Prostate gland (tissue), 2 donors: ENCODE results near the gene SRRD. TPM values are rescaled to one million over a fixed set of nuclear protein-coding genes. Genes with fewer than 3 reads are reported as not detected.

ENCODE experiments used
- DNase-seq: peaks from one replicate; pipeline ENCODE4 v3.0.0-alpha.2; 2019; ENCODE audit warnings: low spot score
- H3K27ac ChIP-seq, 2 donors: fragments of 200-600 bp; sonication (generic); 2 replicates each; pipeline ENCODE4 v1.5.1; 2017 to 2019
- H3K27me3 ChIP-seq: fragments of 200-600 bp; sonication (generic); replicated peaks from 2 replicates; pipeline ENCODE4 v1.5.1; 2019; ENCODE audit not compliant: insufficient read depth
- H3K36me3 ChIP-seq, 2 donors: fragments of 200-600 bp; sonication (generic); 1 replicate in 1 of 2; 2 replicates in 1 of 2; pipeline versions ENCODE4 v1.5.1 to v1.8.1; 2017 to 2019
- H3K4me1 ChIP-seq: fragments of 200-600 bp; sonication (generic); replicated peaks from 2 replicates; pipeline ENCODE4 v1.5.1; 2019
- H3K4me3 ChIP-seq, 2 donors: fragments of 200-600 bp; sonication (generic); 2 replicates each; pipeline ENCODE4 v1.5.1; 2017 to 2019
- H3K9me3 ChIP-seq: fragments of 200-600 bp; sonication (generic); 2 replicates; pipeline ENCODE4 v1.5.1; 2017
- CTCF ChIP-seq, 4 experiments: fragments of 200-600 bp in 2 of 4; fragments of 450-650 bp in 2 of 4; sonication (generic) in 2 of 4; IDR thresholded peaks; 1 replicate in 3 of 4; 2 replicates in 1 of 4; pipeline ENCODE4 v1.5.1; 2016 to 2019; ENCODE audit warnings: antibody characterized with exemption in 4 of 4, mild to moderate bottlenecking in 2 of 4, moderate library complexity in 2 of 4
- POLR2A ChIP-seq: fragments of 450-650 bp; IDR thresholded peaks from one replicate; pipeline ENCODE4 v1.6.1; 2016; ENCODE audit warnings: antibody characterized with exemption, mild to moderate bottlenecking
- POLR2AphosphoS5 ChIP-seq: sonication (generic); formaldehyde crosslinking; IDR thresholded peaks from one replicate; pipeline ENCODE4 v1.6.1; 2017; ENCODE audit warnings: antibody characterized with exemption
- WGBS: methylation state at CpG from one replicate; pipeline ENCODE4 v1.1.5; 2018; 5-methylcytosine and 5-hydroxymethylcytosine counted together
- intact Hi-C: fragments of 100-400 bp; cut with DNase I; formaldehyde crosslinking; loops from one replicate; pipeline ENCODE4 v1.14.2; 2022
- total RNA-seq, 2 donors: library from RNA; depleted of rRNA; stranded (reverse); fragments of >200 nt; gene quantifications; one replicate each; pipeline ENCODE4 v1.1.0, GENCODE V29; 2016

The SRRD gene
- total RNA-seq, 2 donors from 2014 or later = 15.2 to 24.4 TPM

- intact Hi-C loops = no loop called here
- no peaks in the 10 kb centered on the region for H3K27me3 ChIP-seq
- no peak for TF ChIP-seq CTCF (IDR thresholded peaks at IDR 0.05)
- H3K9me3 ChIP-seq = no peaks in the 10 kb centered on the region
- no peak overlapping the region for H3K27ac ChIP-seq
- H3K36me3 ChIP-seq = peaks cover 32 to 45% of the 10 kb centered on the region in 2 donors
- H3K4me3 ChIP-seq = no peak overlapping the region
- no peaks in the 10 kb centered on the region for H3K4me1 ChIP-seq
- WGBS = 98% methylated on average over 2 of the region's 2 CpGs
- DNase-seq = no peak
Observed at GRCh38 chr22:26501996-26502395, 18.3 kb downstream of the SRRD start.

- DNase-seq = no peak
- Histone ChIP-seq H3K27me3 (no peaks in the 10 kb centered on the region), H3K36me3 (peaks cover 32 to 44% of the 10 kb centered on the region in 2 donors), H3K9me3 (no peaks in the 10 kb centered on the region), H3K27ac (no peak overlapping the region), H3K4me1 (no peaks in the 10 kb centered on the region), H3K4me3 (no peak overlapping the region)
- intact Hi-C loops = no loop called here
- TF ChIP-seq CTCF (IDR thresholded peaks at IDR 0.05) = peak in 3 of 4 experiments; percentile 20 to 50 (median 32)
- no peak for TF ChIP-seq POLR2AphosphoS5
- 33% methylated on average over 3 of the region's 3 CpGs for WGBS
Observed at GRCh38 chr22:26502688-26503561, 19.2 kb downstream of the SRRD start.

GRCh38 chr22:26503758-26504157, 20.1 kb downstream of the SRRD start:
- H3K9me3 ChIP-seq = no peaks in the 10 kb centered on the region
- intact Hi-C loops = no loop called here
- TF ChIP-seq POLR2A = no peak
- TF ChIP-seq POLR2AphosphoS5 = no peak
- TF ChIP-seq CTCF (IDR thresholded peaks at IDR 0.05) = no peak
- no peak for DNase-seq
- WGBS = 38% methylated on average over 1 of the region's 1 CpG
- no peak overlapping the region for H3K4me3 ChIP-seq
- no peaks in the 10 kb centered on the region for H3K27me3 ChIP-seq
- peaks cover 29 to 42% of the 10 kb centered on the region in 2 donors for H3K36me3 ChIP-seq
- H3K4me1 ChIP-seq = no peaks in the 10 kb centered on the region
- no peak overlapping the region for H3K27ac ChIP-seq

- Histone ChIP-seq H3K4me3 (no peak overlapping the region), H3K27ac (no peak overlapping the region), H3K27me3 (no peaks in the 10 kb centered on the region), H3K4me1 (peaks cover 8% of the 10 kb centered on the region), H3K9me3 (no peaks in the 10 kb centered on the region), H3K36me3 (peaks cover 24 to 26% of the 10 kb centered on the region in 2 donors)
- DNase-seq = no peak
- TF ChIP-seq POLR2A (no peak), CTCF (IDR thresholded peaks at IDR 0.05) (no peak), POLR2AphosphoS5 (no peak)
- intact Hi-C loops = no loop called here
Observed at GRCh38 chr22:26508148-26508547, 24.5 kb downstream of the SRRD start.
